WTC11 (cell line): ENCODE results near the gene RCAN2. TPM values are rescaled to one million over a fixed set of nuclear protein-coding genes. Genes with fewer than 3 reads are reported as not detected.

Experiments used
- ATAC-seq: fragments of 200-7000 bp; cut with Tn5 transposase; 2 replicates; pipeline ENCODE4 v1.10.0; 2021; ENCODE audit warnings: mild to moderate bottlenecking, moderate library complexity
- CTCF ChIA-PET: fragments of 300-600 bp; sonication (Branson Sonifier 250); formaldehyde crosslinking; loops from one replicate; lab custom pipeline; 2021; ENCODE audit warnings: antibody characterized with exemption; lab: Charles Lee
- POLR2A ChIA-PET: fragments of 350-600 bp; sonication (Branson Sonifier 250); formaldehyde crosslinking; loops from one replicate; lab custom pipeline; 2021; ENCODE audit warnings: antibody characterized with exemption; lab: Charles Lee
- DNase-seq: peaks from one replicate; pipeline ENCODE4 v3.0.0; 2021; ENCODE audit warnings: low spot score
- H3K27ac Mint-ChIP-seq: 2 replicates; pipeline ENCODE4 v1.8.0; 2021; ENCODE audit warnings: mixed read lengths
- H3K27me3 Mint-ChIP-seq: 2 replicates; pipeline ENCODE4 v1.8.0; 2021; ENCODE audit warnings: low read depth, mild to moderate bottlenecking, moderate library complexity, mixed read lengths
- H3K36me3 Mint-ChIP-seq: 2 replicates; pipeline ENCODE4 v1.8.0; 2021; ENCODE audit warnings: mixed read lengths
- H3K4me1 Mint-ChIP-seq: 2 replicates; pipeline ENCODE4 v1.8.0; 2022; ENCODE audit warnings: mixed read lengths
- H3K4me3 Mint-ChIP-seq: 2 replicates; pipeline ENCODE4 v1.8.0; 2021; ENCODE audit warnings: mild to moderate bottlenecking, moderate library complexity, mixed read lengths
- H3K9me3 Mint-ChIP-seq: 2 replicates; pipeline ENCODE4 v1.8.0; 2021; ENCODE audit warnings: mixed read lengths
- ARID4B ChIP-seq: sonication (generic); formaldehyde crosslinking; IDR thresholded peaks from 2 replicates; pipeline ENCODE4 v1.8.0; 2023; ENCODE audit warnings: missing genetic modification reagents, mild to moderate bottlenecking, borderline replicate concordance
- ATF1 ChIP-seq: sonication (generic); formaldehyde crosslinking; IDR thresholded peaks from 2 replicates; pipeline ENCODE4 v1.8.1; 2023; ENCODE audit warnings: mild to moderate bottlenecking, moderate library complexity, missing genetic modification reagents
- E2F4 ChIP-seq: sonication (generic); formaldehyde crosslinking; IDR thresholded peaks from 2 replicates; pipeline ENCODE4 v1.8.1; 2022; ENCODE audit warnings: low read depth, mild to moderate bottlenecking, moderate library complexity, missing genetic modification reagents, borderline replicate concordance
- ERG ChIP-seq: fragments of 250-450 bp; sonication (Bioruptor Pico); IDR thresholded peaks from 2 replicates; pipeline ENCODE4 v1.8.0; 2021; ENCODE audit warnings: mild to moderate bottlenecking
- ESRRA ChIP-seq: sonication (generic); formaldehyde crosslinking; IDR thresholded peaks from 2 replicates; pipeline ENCODE4 v1.8.1; 2022; ENCODE audit warnings: mild to moderate bottlenecking, missing genetic modification reagents, borderline replicate concordance
- ETV6 ChIP-seq: sonication (generic); formaldehyde crosslinking; IDR thresholded peaks from 2 replicates; pipeline ENCODE4 v1.8.1; 2022; ENCODE audit warnings: mild to moderate bottlenecking, missing genetic modification reagents
- JUN ChIP-seq: sonication (generic); formaldehyde crosslinking; IDR thresholded peaks from 2 replicates; pipeline ENCODE4 v1.8.0; 2023; ENCODE audit warnings: mild to moderate bottlenecking, missing genetic modification reagents
- KAT7 ChIP-seq: sonication (generic); formaldehyde crosslinking; IDR thresholded peaks from 2 replicates; pipeline ENCODE4 v1.8.1; 2023; ENCODE audit warnings: missing genetic modification reagents, mild to moderate bottlenecking, borderline replicate concordance
- MLX ChIP-seq: sonication (generic); formaldehyde crosslinking; IDR thresholded peaks from 2 replicates; pipeline ENCODE4 v1.8.1; 2023; ENCODE audit warnings: mild to moderate bottlenecking, missing genetic modification reagents, moderate library complexity
- NFYB ChIP-seq: sonication (generic); formaldehyde crosslinking; conservative IDR thresholded peaks from 2 replicates; pipeline ENCODE4 v1.8.0; 2022; ENCODE audit warnings: low read depth, missing genetic modification reagents
- NR2C2 ChIP-seq: sonication (generic); formaldehyde crosslinking; IDR thresholded peaks from 2 replicates; pipeline ENCODE4 v1.8.0; 2022; ENCODE audit warnings: mild to moderate bottlenecking, missing genetic modification reagents
- OVOL2 ChIP-seq: fragments of 250-450 bp; sonication (Bioruptor Pico); IDR thresholded peaks from 2 replicates; pipeline ENCODE4 v1.9.0; 2021; ENCODE audit warnings: mild to moderate bottlenecking, borderline replicate concordance
- PREB ChIP-seq: sonication (generic); formaldehyde crosslinking; IDR thresholded peaks from 2 replicates; pipeline ENCODE4 v1.8.1; 2022; ENCODE audit warnings: mild to moderate bottlenecking, missing genetic modification reagents, moderate library complexity, borderline replicate concordance
- STAT6 ChIP-seq: sonication (generic); formaldehyde crosslinking; conservative IDR thresholded peaks from 2 replicates; pipeline ENCODE4 v1.8.1; 2023; ENCODE audit warnings: mild to moderate bottlenecking, low read depth, missing genetic modification reagents, moderate library complexity
- ZBTB21 ChIP-seq: sonication (generic); formaldehyde crosslinking; IDR thresholded peaks from 2 replicates; pipeline ENCODE4 v1.8.1; 2023; ENCODE audit warnings: mild to moderate bottlenecking, missing genetic modification reagents, borderline replicate concordance
- ZMAT4 ChIP-seq: fragments of 250-450 bp; sonication (Bioruptor Pico); IDR thresholded peaks from 2 replicates; pipeline ENCODE4 v1.9.0; 2021; ENCODE audit warnings: mild to moderate bottlenecking
- ZNF121 ChIP-seq: sonication (generic); formaldehyde crosslinking; IDR thresholded peaks from 2 replicates; pipeline ENCODE4 v1.8.0; 2023; ENCODE audit warnings: missing genetic modification reagents
- ZNF232 ChIP-seq: sonication (generic); formaldehyde crosslinking; IDR thresholded peaks from 2 replicates; pipeline ENCODE4 v1.8.0; 2022; ENCODE audit warnings: mild to moderate bottlenecking, missing genetic modification reagents
- ZNF263 ChIP-seq: sonication (generic); formaldehyde crosslinking; IDR thresholded peaks from 2 replicates; pipeline ENCODE4 v1.8.1; 2022; ENCODE audit warnings: low read depth, mild to moderate bottlenecking, moderate library complexity, missing genetic modification reagents
- ZNF317 ChIP-seq: sonication (generic); formaldehyde crosslinking; IDR thresholded peaks from 2 replicates; pipeline ENCODE4 v1.8.1; 2023; ENCODE audit warnings: low read depth, mild to moderate bottlenecking, moderate library complexity, missing genetic modification reagents, borderline replicate concordance
- ZNF396 ChIP-seq: fragments of 250-450 bp; sonication (Bioruptor Pico); IDR thresholded peaks from 2 replicates; pipeline ENCODE4 v1.8.0; 2021; ENCODE audit warnings: mild to moderate bottlenecking, moderate library complexity, borderline replicate concordance
- ZNF416 ChIP-seq: fragments of 250-450 bp; sonication (Bioruptor Pico); IDR thresholded peaks from 2 replicates; pipeline ENCODE4 v1.9.0; 2021; ENCODE audit warnings: mild to moderate bottlenecking, inconsistent platforms
- total RNA-seq: library from RNA; stranded (reverse); gene quantifications from 3 replicates; pipeline ENCODE4 v1.2.3, GENCODE V29; 2021

Gene RCAN2
- total RNA-seq, 1 experiment from 2014 or later: 3.9 TPM

GRCh38 chr6:46456297-46456696 lies 35.0 kb downstream of the RCAN2 start (continued):
- no peak for TF ChIP-seq ERG (CRISPR knock-in tag)

- peaks cover 7% of the 10 kb centered on the region; the same call in 1 of the 2 replicates for H3K9me3 Mint-ChIP-seq
- no peaks in the 10 kb centered on the region for H3K36me3 Mint-ChIP-seq
- ATAC-seq (no peak), DNase-seq (no peak)
- ChIA-PET CTCF (no interaction called here), POLR2A (no interaction called here)
- H3K4me1 Mint-ChIP-seq: no peaks in the 10 kb centered on the region
- H3K4me3 Mint-ChIP-seq: no peak overlapping the region
- TF ChIP-seq KAT7 (CRISPR knock-in tag) (no peak), OVOL2 (no peak), ZNF121 (CRISPR knock-in tag) (no peak), ZNF232 (CRISPR knock-in tag) (no peak), JUN (no peak), STAT6 (no peak), ZMAT4 (no peak), ESRRA (CRISPR knock-in tag) (no peak), ZNF317 (CRISPR knock-in tag) (no peak), ATF1 (CRISPR knock-in tag) (no peak), NR2C2 (CRISPR knock-in tag) (no peak), ZNF263 (CRISPR knock-in tag) (no peak), ZNF416 (no peak)
- TF ChIP-seq, all 79 proteins: peak for 0
- Mint-ChIP-seq H3K27ac (no peak overlapping the region), H3K27me3 (no peaks in the 10 kb centered on the region)
Observed at GRCh38 chr6:46454691-46455090, 36.6 kb downstream of the RCAN2 start.

GRCh38 chr6:46453741-46454316 lies 37.4 kb downstream of the RCAN2 start:
- no peaks in the 10 kb centered on the region for H3K27me3 Mint-ChIP-seq
- no peaks in the 10 kb centered on the region for H3K4me1 Mint-ChIP-seq
- H3K27ac Mint-ChIP-seq: no peak overlapping the region
- ChIA-PET POLR2A (no interaction called here), CTCF (no interaction called here)
- H3K4me3 Mint-ChIP-seq: no peak overlapping the region
- DNase-seq (no peak), ATAC-seq (no peak)
- H3K36me3 Mint-ChIP-seq: no peaks in the 10 kb centered on the region
- peaks cover 10% of the 10 kb centered on the region for H3K9me3 Mint-ChIP-seq
- TF ChIP-seq ETV6 (CRISPR knock-in tag) (no peak), PREB (CRISPR knock-in tag) (no peak), ZMAT4 (no peak), MLX (CRISPR knock-in tag) (no peak), ZNF416 (no peak), ZNF396 (CRISPR knock-in tag) (no peak), ZBTB21 (CRISPR knock-in tag) (no peak), E2F4 (no peak), ARID4B (CRISPR knock-in tag) (no peak), NFYB (CRISPR knock-in tag) (no peak)
